ENCODE data around the gene FHAD1.

The FHAD1 gene

DNA sequence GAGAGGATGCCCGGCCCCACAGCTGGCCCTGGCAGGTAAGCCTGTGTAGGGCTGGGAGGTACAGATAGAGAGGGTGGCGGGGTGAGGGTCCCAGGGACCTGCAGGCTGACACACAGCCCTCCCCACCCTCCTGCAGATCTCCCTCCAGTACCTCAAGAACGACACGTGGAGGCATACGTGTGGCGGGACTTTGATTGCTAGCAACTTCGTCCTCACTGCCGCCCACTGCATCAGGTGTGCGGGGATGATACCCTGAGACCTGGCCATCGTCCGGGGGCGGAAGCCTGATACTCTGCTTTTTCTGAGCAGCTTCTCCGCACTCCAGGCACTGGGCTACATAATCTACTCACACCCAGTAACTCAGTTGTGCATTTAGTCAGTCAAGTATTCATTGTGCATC, 193.3 kb downstream of the FHAD1 start:
- TF ChIP-seq, protein P1, sequence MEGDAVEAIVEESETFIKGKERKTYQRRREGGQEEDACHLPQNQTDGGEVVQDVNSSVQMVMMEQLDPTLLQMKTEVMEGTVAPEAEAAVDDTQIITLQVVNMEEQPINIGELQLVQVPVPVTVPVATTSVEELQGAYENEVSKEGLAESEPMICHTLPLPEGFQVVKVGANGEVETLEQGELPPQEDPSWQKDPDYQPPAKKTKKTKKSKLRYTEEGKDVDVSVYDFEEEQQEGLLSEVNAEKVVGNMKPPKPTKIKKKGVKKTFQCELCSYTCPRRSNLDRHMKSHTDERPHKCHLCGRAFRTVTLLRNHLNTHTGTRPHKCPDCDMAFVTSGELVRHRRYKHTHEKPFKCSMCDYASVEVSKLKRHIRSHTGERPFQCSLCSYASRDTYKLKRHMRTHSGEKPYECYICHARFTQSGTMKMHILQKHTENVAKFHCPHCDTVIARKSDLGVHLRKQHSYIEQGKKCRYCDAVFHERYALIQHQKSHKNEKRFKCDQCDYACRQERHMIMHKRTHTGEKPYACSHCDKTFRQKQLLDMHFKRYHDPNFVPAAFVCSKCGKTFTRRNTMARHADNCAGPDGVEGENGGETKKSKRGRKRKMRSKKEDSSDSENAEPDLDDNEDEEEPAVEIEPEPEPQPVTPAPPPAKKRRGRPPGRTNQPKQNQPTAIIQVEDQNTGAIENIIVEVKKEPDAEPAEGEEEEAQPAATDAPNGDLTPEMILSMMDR (IDR thresholded peaks at IDR 0.05; ENCODE audit: control extremely low read depth, extremely low read depth, low read depth, missing control alignments), result no peak
- DNase-seq (ENCODE audit: extremely low spot score), result no peak
- CTCF ChIA-PET, result interaction anchor here (1.5 to 1.8 kb wide), 2 partner anchors 9 to 116 kb away, joined by 7 to 12 read pairs; no protein-coding TSS in a partner anchor
- POLR2A ChIA-PET, result interaction anchor here (0.5 kb wide), 1 partner anchor 150 kb away, joined by 5 read pairs; no protein-coding TSS in a partner anchor

DNA sequence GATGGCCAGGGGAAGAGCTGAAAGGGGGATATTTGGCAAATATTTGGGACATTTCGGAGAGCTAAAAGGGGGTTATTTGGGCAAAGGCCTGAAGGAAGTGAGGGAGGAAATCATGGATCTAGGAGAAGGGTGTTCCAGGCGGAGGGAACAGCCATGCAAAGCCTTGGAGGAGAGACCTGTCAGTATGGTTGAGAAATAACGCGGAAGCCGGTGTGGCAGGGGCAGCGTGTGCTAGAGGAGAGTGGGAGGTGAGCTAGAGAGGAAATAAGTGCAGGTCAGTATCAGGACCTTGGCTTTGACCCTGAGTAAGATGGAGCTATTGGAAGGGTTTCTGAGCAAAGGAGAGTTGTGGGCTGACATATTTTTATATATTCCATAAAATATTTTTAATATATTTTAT, 194.2 kb downstream of the FHAD1 start:
- ChIA-PET POLR2A (no interaction called here), CTCF (interaction anchor here (1.5 to 1.8 kb wide), 2 partner anchors 10 to 117 kb away, joined by 7 to 12 read pairs; no protein-coding TSS in a partner anchor)
- TF ChIP-seq, protein P1 (IDR thresholded peaks at IDR 0.05; ENCODE audit: control extremely low read depth, extremely low read depth, low read depth, missing control alignments), result no peak
- no peak for DNase-seq (ENCODE audit: extremely low spot score)

DNA sequence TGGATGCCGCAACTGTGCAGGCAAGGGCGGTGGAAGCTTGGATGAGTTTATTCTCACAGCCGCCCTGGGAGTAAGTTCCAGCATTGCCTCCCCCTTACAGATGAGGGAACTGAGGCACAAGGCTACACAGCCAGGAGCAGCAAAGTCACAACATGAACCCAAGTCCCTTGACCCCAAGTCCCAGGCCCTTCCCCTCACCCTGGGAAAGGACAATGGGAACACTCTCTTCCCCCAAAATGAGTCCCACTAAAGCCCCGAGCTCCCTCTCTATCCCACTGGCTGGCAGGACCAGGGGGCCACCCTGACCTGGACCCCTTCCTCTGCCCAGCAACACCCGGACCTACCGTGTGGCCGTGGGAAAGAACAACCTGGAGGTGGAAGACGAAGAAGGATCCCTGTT, 195.1 kb downstream of the FHAD1 start:
- TF ChIP-seq, protein P1 (IDR thresholded peaks at IDR 0.05; ENCODE audit: control extremely low read depth, extremely low read depth, low read depth, missing control alignments), result no peak

DNA sequence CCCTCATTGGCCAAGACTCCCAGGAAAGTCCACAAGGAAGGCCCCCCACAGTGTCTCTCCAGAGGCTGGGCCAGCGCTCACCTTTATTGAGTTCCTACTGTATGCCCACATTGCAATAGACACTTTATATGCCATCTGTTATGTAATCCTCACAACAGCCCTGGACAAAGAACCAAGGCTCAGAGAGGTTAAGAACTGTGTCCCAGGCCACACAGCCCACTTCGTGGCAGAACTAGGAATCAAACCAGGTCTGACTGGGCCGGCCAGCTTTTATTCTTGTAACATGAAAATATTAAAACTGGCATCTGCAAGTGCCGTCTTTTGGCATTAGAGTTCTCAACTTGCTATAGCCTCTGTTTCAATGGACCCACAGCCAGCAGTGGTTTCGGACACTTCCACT, 195.7 kb downstream of the FHAD1 start:
- CTCF ChIA-PET, result interaction anchor here (1.7 to 3.5 kb wide), 2 partner anchors 12 to 119 kb away, joined by 4 to 15 read pairs; no protein-coding TSS in a partner anchor
- TF ChIP-seq, protein P1 (IDR thresholded peaks at IDR 0.05; ENCODE audit: control extremely low read depth, extremely low read depth, low read depth, missing control alignments), result no peak
- no peak for DNase-seq (ENCODE audit: extremely low spot score)
- POLR2A ChIA-PET, result no interaction called here

More for the DNA sequence above, 195.1 kb downstream of the FHAD1 start:
- CTCF ChIA-PET, result no interaction called here
- DNase-seq (ENCODE audit: extremely low spot score), result peak; percentile 10
- POLR2A ChIA-PET, result no interaction called here

DNA sequence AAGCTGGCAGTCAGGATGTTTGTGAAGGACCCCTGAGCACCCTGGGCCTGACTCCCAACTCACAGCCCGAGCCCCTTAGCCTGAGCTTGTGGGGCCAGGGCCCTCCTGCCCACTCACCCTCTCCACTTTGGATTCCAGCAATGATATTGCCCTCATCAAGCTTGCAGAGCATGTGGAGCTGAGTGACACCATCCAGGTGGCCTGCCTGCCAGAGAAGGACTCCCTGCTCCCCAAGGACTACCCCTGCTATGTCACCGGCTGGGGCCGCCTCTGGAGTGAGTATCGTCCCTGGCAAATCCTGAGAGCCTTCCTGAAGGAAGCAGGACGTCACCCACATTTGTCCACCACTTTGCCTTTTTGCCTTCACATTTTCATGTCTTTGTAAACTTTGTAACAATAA, 196.3 kb downstream of the FHAD1 start:
- ChIA-PET POLR2A (no interaction called here), CTCF (interaction anchor here (1.7 to 3.5 kb wide), 2 partner anchors 12 to 120 kb away, joined by 4 to 15 read pairs; no protein-coding TSS in a partner anchor)
- no peak for DNase-seq (ENCODE audit: extremely low spot score)
- TF ChIP-seq, protein P1 (IDR thresholded peaks at IDR 0.05; ENCODE audit: control extremely low read depth, extremely low read depth, low read depth, missing control alignments), result no peak

DNA sequence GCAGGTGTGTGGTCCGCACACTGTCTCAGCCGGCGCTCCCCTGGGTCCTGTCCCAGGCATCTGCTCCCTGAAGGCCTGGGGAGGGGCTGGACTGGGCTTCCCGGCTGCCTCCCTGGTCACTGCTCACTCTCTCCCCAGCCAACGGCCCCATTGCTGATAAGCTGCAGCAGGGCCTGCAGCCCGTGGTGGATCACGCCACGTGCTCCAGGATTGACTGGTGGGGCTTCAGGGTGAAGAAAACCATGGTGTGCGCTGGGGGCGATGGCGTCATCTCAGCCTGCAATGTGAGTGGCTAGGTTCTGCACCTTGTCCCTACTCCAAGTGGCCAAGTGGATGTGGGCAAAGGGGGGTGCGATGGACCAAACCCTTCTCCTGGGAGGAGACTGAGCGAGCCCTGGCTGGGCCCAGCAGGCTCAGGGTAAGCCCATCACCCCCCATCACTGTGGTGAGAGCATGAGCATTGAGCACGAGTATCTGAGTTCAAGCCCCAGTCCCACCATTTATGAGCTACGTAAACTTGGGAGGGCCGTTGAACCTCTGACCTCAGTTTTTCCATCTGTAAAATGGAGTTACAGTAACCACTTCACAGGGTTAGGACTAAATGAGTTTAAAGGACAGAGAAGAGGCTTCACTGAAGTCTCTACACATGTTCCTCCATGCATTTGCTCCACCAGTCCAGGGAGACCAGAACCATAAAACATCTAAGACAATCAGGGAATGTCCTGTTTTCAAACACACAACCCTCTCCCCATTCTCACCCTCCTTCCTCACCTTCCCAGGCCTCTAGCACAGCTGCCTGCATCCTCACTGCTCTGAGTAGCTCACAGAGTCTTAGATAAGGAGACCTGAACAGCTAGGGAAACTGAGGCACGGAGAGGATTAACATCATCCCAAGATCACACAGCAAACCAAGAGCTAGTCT, 197.7 kb downstream of the FHAD1 start:
- ChIA-PET POLR2A (no interaction called here), CTCF (interaction anchor here (3.5 kb wide), 1 partner anchor 14 kb away, joined by 15 read pairs; no protein-coding TSS in a partner anchor)
- TF ChIP-seq, protein P1 (IDR thresholded peaks at IDR 0.05; ENCODE audit: control extremely low read depth, extremely low read depth, low read depth, missing control alignments), result no peak
- DNase-seq (ENCODE audit: extremely low spot score), result no peak

Data from GM10248 (cell line).